Endodermal cell (in vitro differentiated cells): ENCODE results near the gene PHKB. TPM values are rescaled to one million over a fixed set of nuclear protein-coding genes. Genes with fewer than 3 reads are reported as not detected.

Source experiments
- DNase-seq: peaks from one replicate; pipeline ENCODE4 v3.0.0-alpha.2; 2017
- H3K27ac ChIP-seq: 2 replicates; pipeline ENCODE4 v1.5.1; 2013; ENCODE audit warnings: mild to moderate bottlenecking, low read depth, low read length, moderate library complexity
- H3K27me3 ChIP-seq: 2 replicates; pipeline ENCODE4 v1.6.1; 2013; ENCODE audit warnings: mild to moderate bottlenecking, low read length, moderate library complexity; ENCODE audit not compliant: insufficient read depth, control insufficient read depth, poor library complexity, severe bottlenecking
- H3K36me3 ChIP-seq: 2 replicates; pipeline ENCODE4 v1.7.0; 2013; ENCODE audit warnings: mild to moderate bottlenecking, low read length, moderate library complexity; ENCODE audit not compliant: control insufficient read depth, insufficient read depth
- H3K4me1 ChIP-seq: one replicate; pipeline ENCODE4 v1.7.0; 2013; ENCODE audit warnings: low read length; ENCODE audit not compliant: control insufficient read depth, insufficient read depth
- H3K4me3 ChIP-seq: 2 replicates; pipeline ENCODE4 v1.5.1; 2013; ENCODE audit warnings: mild to moderate bottlenecking, low read length, moderate library complexity
- H3K9ac ChIP-seq: 2 replicates; pipeline ENCODE4 v1.6.1; 2013; ENCODE audit warnings: mild to moderate bottlenecking, low read length, moderate library complexity; ENCODE audit not compliant: poor library complexity, severe bottlenecking; ENCODE audit errors: extremely low read depth
- H3K9me3 ChIP-seq: 2 replicates; pipeline ENCODE4 v1.6.1; 2013; ENCODE audit warnings: mild to moderate bottlenecking, low read length, moderate library complexity; ENCODE audit not compliant: control insufficient read depth
- H3K27ac Mint-ChIP-seq: 2 replicates; pipeline ENCODE4 v1.8.0; 2020; ENCODE audit warnings: mixed read lengths
- H3K27me3 Mint-ChIP-seq: 2 replicates; pipeline ENCODE4 v1.8.0; 2021; ENCODE audit warnings: mild to moderate bottlenecking, mixed read lengths; ENCODE audit not compliant: insufficient read depth
- H3K36me3 Mint-ChIP-seq: 2 replicates; pipeline ENCODE4 v1.8.0; 2020; ENCODE audit warnings: low read depth, mixed read lengths
- H3K4me1 Mint-ChIP-seq: 2 replicates; pipeline ENCODE4 v1.8.0; 2020; ENCODE audit warnings: mixed read lengths
- H3K4me3 Mint-ChIP-seq: 2 replicates; pipeline ENCODE4 v1.8.0; 2020; ENCODE audit warnings: mild to moderate bottlenecking, moderate library complexity, mixed read lengths
- H3K9me3 Mint-ChIP-seq: 2 replicates; pipeline ENCODE4 v1.8.0; 2020; ENCODE audit warnings: mild to moderate bottlenecking, mixed read lengths
- WGBS, 2 experiments: methylation state at CpG; one replicate each; pipeline versions ENCODE4 v1.1.5 to v1.1.7; 2013; ENCODE audit warnings: missing lambda C conversion rate in 2 of 2, mixed read lengths in 1 of 2; ENCODE audit not compliant: insufficient coverage in 1 of 2, insufficient read length in 1 of 2; 5-methylcytosine and 5-hydroxymethylcytosine counted together
- total RNA-seq, 2 donors: library from RNA; stranded (reverse); fragmentation: NEBNext Ultra II Directional in 1 of 2; extraction: Animal tissue kit (Norgen Biotek cat#: 25700) in 1 of 2; gene quantifications; 2 replicates in 1 of 2; 3 replicates in 1 of 2; pipeline ENCODE4 v1.2.1, GENCODE V29; 2021
- TF ChIP-seq, protein P1 (sequence below): fragments of 200-600 bp; sonication (generic); conservative IDR thresholded peaks from 2 replicates; pipeline ENCODE4 v1.5.0; 2021; ENCODE audit warnings: antibody characterized with exemption, mild to moderate bottlenecking

PHKB gene
- total RNA-seq, 2 donors from 2014 or later: 51.0 to 71.8 TPM

DNA sequence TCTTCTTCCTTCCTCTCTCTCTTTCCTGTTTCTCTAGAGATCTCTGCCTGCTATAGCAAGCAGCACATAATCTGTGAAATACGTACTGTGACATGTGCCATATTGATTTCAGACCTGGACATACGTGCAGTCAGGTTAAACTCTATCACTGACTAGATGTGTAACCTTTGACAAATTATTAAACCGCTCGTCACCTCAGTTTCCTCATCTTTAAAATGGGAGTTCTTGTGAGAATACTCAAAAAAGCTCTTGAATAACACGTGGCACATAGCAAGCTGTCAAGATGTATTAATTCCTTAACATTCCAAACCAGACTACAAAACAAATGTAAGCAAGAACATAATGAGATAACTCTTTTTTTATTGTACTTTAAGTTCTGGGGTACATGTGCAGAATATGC, 170.0 kb downstream of the PHKB start:
- Mint-ChIP-seq H3K4me3 (no peak overlapping the region), H3K27me3 (no peaks in the 10 kb centered on the region), H3K36me3 (peaks cover 11% of the 10 kb centered on the region), H3K4me1 (peaks cover 6% of the 10 kb centered on the region), H3K9me3 (peaks cover 6% of the 10 kb centered on the region), H3K27ac (no peak overlapping the region)
- no peak overlapping the region for H3K9ac ChIP-seq
- no peaks in the 10 kb centered on the region for H3K4me1 ChIP-seq
- no peaks in the 10 kb centered on the region for H3K9me3 ChIP-seq
- H3K4me3 ChIP-seq: no peak overlapping the region
- H3K36me3 ChIP-seq: no peaks in the 10 kb centered on the region
- no peak overlapping the region for H3K27ac ChIP-seq
- 94 to 97% methylated on average over 5 of the region's 5 CpGs for WGBS, 2 experiments
- H3K27me3 ChIP-seq: no peaks in the 10 kb centered on the region
- TF ChIP-seq, protein P1, sequence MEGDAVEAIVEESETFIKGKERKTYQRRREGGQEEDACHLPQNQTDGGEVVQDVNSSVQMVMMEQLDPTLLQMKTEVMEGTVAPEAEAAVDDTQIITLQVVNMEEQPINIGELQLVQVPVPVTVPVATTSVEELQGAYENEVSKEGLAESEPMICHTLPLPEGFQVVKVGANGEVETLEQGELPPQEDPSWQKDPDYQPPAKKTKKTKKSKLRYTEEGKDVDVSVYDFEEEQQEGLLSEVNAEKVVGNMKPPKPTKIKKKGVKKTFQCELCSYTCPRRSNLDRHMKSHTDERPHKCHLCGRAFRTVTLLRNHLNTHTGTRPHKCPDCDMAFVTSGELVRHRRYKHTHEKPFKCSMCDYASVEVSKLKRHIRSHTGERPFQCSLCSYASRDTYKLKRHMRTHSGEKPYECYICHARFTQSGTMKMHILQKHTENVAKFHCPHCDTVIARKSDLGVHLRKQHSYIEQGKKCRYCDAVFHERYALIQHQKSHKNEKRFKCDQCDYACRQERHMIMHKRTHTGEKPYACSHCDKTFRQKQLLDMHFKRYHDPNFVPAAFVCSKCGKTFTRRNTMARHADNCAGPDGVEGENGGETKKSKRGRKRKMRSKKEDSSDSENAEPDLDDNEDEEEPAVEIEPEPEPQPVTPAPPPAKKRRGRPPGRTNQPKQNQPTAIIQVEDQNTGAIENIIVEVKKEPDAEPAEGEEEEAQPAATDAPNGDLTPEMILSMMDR: no peak
- DNase-seq: no peak

DNA sequence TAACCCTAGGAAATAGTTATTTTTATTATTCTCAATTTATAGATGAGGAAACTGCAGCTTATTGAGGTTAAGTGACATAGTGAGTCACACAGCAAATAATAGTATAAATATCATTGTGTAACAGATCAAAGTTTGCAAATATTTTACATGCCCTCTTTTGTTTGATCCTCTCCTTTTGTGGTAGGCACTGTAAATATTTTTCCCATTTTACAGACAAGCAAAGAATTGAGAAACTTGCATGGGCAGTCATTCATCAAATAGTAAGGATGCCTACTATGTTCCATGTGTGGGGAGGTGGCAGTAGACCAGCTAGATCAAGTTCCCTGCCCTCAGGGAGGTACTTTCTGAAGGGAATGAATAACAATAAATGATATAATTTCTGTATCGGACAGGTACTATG, 173.0 kb downstream of the PHKB start:
- H3K27me3 Mint-ChIP-seq: no peaks in the 10 kb centered on the region
- H3K36me3 Mint-ChIP-seq: peaks cover 11% of the 10 kb centered on the region
- H3K9me3 Mint-ChIP-seq: peaks cover 4% of the 10 kb centered on the region
- WGBS, 2 experiments: 92 to 100% methylated on average over 1 of the region's 1 CpG
- no peaks in the 10 kb centered on the region for H3K36me3 ChIP-seq
- H3K27ac Mint-ChIP-seq: no peak overlapping the region
- TF ChIP-seq, protein P1: no peak
- no peak overlapping the region for H3K4me3 Mint-ChIP-seq
- H3K27me3 ChIP-seq: no peaks in the 10 kb centered on the region
- no peaks in the 10 kb centered on the region for H3K4me1 ChIP-seq
- H3K4me3 ChIP-seq: no peak overlapping the region
- H3K9ac ChIP-seq: no peak overlapping the region
- no peaks in the 10 kb centered on the region for H3K4me1 Mint-ChIP-seq
- H3K9me3 ChIP-seq: no peaks in the 10 kb centered on the region
- no peak overlapping the region for H3K27ac ChIP-seq
- DNase-seq: no peak

DNA sequence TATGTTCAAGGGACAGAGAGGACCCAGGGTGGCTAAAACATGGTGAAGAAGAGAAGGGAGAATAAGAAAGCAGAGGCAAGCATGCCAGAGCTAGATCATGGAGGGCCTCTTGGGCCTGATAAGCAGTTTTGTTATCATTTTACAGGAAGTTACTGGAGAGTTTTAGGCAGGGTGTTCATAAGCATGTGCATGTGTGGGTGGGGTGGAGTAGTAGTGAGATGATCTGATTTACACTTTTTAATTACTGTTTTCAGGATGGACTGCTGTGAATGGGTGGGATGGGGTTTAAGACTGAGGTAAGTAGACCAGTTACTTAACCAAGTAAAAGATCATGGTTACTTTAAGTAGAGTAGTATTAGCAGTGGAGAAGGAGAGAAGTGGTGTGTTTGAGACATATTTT, 173.6 kb downstream of the PHKB start:
- Mint-ChIP-seq H3K27me3 (no peaks in the 10 kb centered on the region), H3K9me3 (peaks cover 4% of the 10 kb centered on the region), H3K36me3 (peaks cover 11% of the 10 kb centered on the region), H3K27ac (no peak overlapping the region), H3K4me3 (no peak overlapping the region), H3K4me1 (no peaks in the 10 kb centered on the region)
- no peak overlapping the region for H3K9ac ChIP-seq
- no peaks in the 10 kb centered on the region for H3K27me3 ChIP-seq
- no peaks in the 10 kb centered on the region for H3K36me3 ChIP-seq
- no peak overlapping the region for H3K27ac ChIP-seq
- no peaks in the 10 kb centered on the region for H3K9me3 ChIP-seq
- no peak for DNase-seq
- no peak overlapping the region for H3K4me3 ChIP-seq
- no peaks in the 10 kb centered on the region for H3K4me1 ChIP-seq
- TF ChIP-seq, protein P1: no peak
